ENCODE measurements around the gene VENTX.

Gene VENTX

DNA sequence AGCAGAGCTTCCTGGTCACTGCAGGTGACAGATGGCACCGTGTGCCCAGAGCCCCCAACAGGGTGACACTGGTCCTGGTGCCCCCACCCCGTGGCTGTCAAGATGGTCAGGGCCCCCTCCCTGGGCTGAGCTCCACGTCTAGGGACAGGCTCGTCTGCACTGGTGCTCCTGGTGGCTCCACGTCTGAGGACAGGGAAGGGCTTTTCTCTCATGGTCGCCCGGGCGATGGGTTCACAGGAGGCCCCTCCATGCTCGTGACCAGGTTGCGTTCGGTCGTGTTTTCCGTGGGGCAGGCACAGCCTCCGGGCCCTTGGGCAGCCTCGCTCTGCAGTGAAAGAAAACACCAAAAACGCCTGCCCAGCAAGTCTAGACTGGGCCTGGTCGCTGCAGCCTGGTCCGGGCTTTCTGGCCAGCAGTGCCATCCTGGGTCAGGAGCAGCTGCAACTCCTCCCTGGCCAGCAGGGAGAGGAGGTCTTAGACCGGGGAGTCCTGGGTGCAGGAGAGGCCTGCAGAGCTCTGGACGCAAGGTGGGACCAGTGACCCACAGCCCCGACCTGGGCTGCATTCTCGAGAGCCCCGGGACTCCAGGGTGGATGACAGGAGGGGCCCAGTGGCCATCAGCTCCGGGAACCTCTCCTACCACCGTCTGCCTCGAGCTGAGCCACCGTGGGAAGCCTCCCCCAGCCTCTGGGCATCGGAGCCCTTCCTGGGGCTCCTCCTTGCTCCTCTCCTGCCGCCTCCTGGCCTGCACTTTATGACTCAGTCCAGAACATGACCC is 35.5 kb upstream of the VENTX start:
- Histone ChIP-seq H3K4me3 (ENCODE audit: low read length, poor library complexity, severe bottlenecking) (no peak overlapping the region), H3K9me3 (ENCODE audit: insufficient read depth, low read depth, low read length) (peaks cover 9% of the 10 kb centered on the region; the same call in 1 of the 2 replicates), H3K9ac (ENCODE audit: low read depth, low read length, poor library complexity, severe bottlenecking) (no peak overlapping the region), H3K4me2 (ENCODE audit: low read depth, low read length, poor library complexity, severe bottlenecking) (no peak overlapping the region), H3K79me2 (ENCODE audit: insufficient read depth, low read length) (no peaks in the 10 kb centered on the region), H2AFZ (ENCODE audit: low read length) (no peak overlapping the region), H3K9me2 (replicated peaks; ENCODE audit: low read depth, low read length) (no peaks in the 10 kb centered on the region), H3K4me1 (ENCODE audit: insufficient read depth, low read length, poor library complexity, severe bottlenecking) (no peaks in the 10 kb centered on the region), H3F3A (ENCODE audit: low read depth) (no peaks in the 10 kb centered on the region), H3K27me3 (ENCODE audit: insufficient read depth, low read length, poor library complexity, severe bottlenecking) (no peaks in the 10 kb centered on the region), H4K20me1 (ENCODE audit: insufficient read depth, low read length, poor library complexity, severe bottlenecking) (no peaks in the 10 kb centered on the region), H3K36me3 (ENCODE audit: insufficient read depth, low read length) (no peaks in the 10 kb centered on the region)
- TF ChIP-seq, protein P1, sequence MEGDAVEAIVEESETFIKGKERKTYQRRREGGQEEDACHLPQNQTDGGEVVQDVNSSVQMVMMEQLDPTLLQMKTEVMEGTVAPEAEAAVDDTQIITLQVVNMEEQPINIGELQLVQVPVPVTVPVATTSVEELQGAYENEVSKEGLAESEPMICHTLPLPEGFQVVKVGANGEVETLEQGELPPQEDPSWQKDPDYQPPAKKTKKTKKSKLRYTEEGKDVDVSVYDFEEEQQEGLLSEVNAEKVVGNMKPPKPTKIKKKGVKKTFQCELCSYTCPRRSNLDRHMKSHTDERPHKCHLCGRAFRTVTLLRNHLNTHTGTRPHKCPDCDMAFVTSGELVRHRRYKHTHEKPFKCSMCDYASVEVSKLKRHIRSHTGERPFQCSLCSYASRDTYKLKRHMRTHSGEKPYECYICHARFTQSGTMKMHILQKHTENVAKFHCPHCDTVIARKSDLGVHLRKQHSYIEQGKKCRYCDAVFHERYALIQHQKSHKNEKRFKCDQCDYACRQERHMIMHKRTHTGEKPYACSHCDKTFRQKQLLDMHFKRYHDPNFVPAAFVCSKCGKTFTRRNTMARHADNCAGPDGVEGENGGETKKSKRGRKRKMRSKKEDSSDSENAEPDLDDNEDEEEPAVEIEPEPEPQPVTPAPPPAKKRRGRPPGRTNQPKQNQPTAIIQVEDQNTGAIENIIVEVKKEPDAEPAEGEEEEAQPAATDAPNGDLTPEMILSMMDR (conservative IDR thresholded peaks at IDR 0.05; ENCODE audit: low read length) = no peak
- TF ChIP-seq EZH2phosphoT487 (IDR thresholded peaks at IDR 0.05; ENCODE audit: borderline replicate concordance) = no peak

DNA sequence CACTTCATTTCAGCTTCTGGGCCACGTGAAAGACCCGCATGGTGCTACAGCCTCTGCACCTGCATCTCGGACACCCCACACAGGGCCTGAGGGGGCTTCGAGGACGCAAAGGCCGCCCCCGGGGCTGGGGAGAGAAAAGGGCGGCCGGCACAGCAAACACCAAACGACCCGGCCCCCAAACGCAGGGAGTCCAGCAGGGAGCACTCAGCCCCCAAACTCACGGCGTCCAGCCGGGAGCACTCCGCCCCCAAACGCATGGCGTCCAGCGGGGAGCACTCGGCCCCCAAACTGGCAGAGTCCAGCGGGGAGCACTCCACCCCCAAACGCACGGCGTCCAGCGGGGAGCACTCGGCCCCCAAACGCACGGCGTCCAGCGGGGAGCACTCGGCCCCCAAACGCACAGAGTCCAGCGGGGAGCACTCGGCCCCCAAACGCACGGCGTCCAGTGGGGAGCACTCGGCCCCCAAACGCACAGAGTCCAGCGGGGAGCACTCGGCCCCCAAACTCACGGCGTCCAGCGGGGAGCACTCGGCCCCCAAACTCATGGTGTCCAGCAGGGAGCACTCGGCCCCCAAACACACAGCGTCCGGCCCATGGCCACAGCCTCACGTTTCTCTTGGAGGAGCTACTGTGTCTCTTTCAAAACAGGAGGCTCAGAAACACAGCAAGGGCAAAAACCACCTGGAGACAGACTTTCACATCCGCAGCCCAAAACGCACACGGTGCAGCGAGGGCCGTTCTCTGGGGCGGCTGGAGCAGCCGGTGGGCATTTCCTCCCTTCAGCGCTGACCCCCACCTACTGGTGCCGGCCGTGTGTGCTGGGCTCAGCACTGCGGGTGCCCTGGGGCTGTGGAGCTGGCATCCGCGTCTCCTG is 34.6 kb upstream of the VENTX start:
- Histone ChIP-seq H3F3A (ENCODE audit: low read depth) (no peaks in the 10 kb centered on the region), H3K36me3 (ENCODE audit: insufficient read depth, low read length) (no peaks in the 10 kb centered on the region), H3K79me2 (ENCODE audit: insufficient read depth, low read length) (no peaks in the 10 kb centered on the region), H3K27me3 (ENCODE audit: insufficient read depth, low read length, poor library complexity, severe bottlenecking) (no peaks in the 10 kb centered on the region), H3K4me1 (ENCODE audit: insufficient read depth, low read length, poor library complexity, severe bottlenecking) (no peaks in the 10 kb centered on the region), H3K9ac (ENCODE audit: low read depth, low read length, poor library complexity, severe bottlenecking) (no peak overlapping the region), H3K4me3 (ENCODE audit: low read length, poor library complexity, severe bottlenecking) (no peak overlapping the region), H3K9me2 (replicated peaks; ENCODE audit: low read depth, low read length) (no peaks in the 10 kb centered on the region), H3K9me3 (ENCODE audit: insufficient read depth, low read depth, low read length) (peaks cover 9% of the 10 kb centered on the region; the same call in 1 of the 2 replicates), H4K20me1 (ENCODE audit: insufficient read depth, low read length, poor library complexity, severe bottlenecking) (no peaks in the 10 kb centered on the region), H2AFZ (ENCODE audit: low read length) (no peak overlapping the region), H3K4me2 (ENCODE audit: low read depth, low read length, poor library complexity, severe bottlenecking) (no peak overlapping the region)
- TF ChIP-seq, protein P1 (conservative IDR thresholded peaks at IDR 0.05; ENCODE audit: low read length) = no peak
- no peak for TF ChIP-seq EZH2phosphoT487 (IDR thresholded peaks at IDR 0.05; ENCODE audit: borderline replicate concordance)

DNA sequence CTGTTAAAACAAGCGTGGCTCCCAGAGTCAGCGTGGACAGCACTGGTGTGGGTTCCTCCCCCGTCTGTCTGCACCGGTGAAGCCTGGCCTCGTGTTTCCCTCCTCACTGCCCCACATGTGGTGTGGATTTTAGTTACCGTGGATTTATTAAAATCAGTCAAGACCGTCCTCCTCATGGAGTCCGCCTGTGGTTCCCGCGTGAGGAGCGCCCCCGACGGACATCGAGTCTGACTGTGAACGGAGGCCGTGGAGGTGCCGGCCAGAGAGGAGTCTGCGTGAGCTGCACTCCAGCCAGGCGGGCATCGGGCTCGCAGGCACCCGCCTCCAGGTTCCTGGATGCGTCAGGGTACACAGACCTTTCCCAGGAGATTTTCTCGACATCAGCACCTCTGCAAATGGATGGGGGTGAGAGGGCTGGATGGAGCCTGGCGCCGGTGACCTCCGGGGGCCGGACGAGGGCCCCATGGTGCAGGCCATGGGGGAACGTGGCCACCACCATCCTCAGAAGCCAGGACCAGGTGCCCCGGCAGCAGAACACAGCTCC is 33.9 kb upstream of the VENTX start:
- Histone ChIP-seq H4K20me1 (ENCODE audit: insufficient read depth, low read length, poor library complexity, severe bottlenecking) (no peaks in the 10 kb centered on the region), H3K4me2 (ENCODE audit: low read depth, low read length, poor library complexity, severe bottlenecking) (no peak overlapping the region), H3K9me2 (replicated peaks; ENCODE audit: low read depth, low read length) (no peaks in the 10 kb centered on the region), H3K9me3 (ENCODE audit: insufficient read depth, low read depth, low read length) (peaks cover 12% of the 10 kb centered on the region; the same call in 1 of the 2 replicates), H3K36me3 (ENCODE audit: insufficient read depth, low read length) (no peaks in the 10 kb centered on the region), H3K27me3 (ENCODE audit: insufficient read depth, low read length, poor library complexity, severe bottlenecking) (no peaks in the 10 kb centered on the region), H3F3A (ENCODE audit: low read depth) (no peaks in the 10 kb centered on the region), H3K4me1 (ENCODE audit: insufficient read depth, low read length, poor library complexity, severe bottlenecking) (no peaks in the 10 kb centered on the region), H3K79me2 (ENCODE audit: insufficient read depth, low read length) (no peaks in the 10 kb centered on the region), H3K9ac (ENCODE audit: low read depth, low read length, poor library complexity, severe bottlenecking) (no peak overlapping the region), H3K4me3 (ENCODE audit: low read length, poor library complexity, severe bottlenecking) (no peak overlapping the region), H2AFZ (ENCODE audit: low read length) (no peak overlapping the region)
- TF ChIP-seq EZH2phosphoT487 (IDR thresholded peaks at IDR 0.05; ENCODE audit: borderline replicate concordance) = no peak
- TF ChIP-seq, protein P1 (conservative IDR thresholded peaks at IDR 0.05; ENCODE audit: low read length) = no peak

Data from Loucy (cell line).